H9 (cell line): ENCODE data around the gene DNAJC5. TPM values are rescaled to one million over a fixed set of nuclear protein-coding genes. Genes with fewer than 3 reads are reported as not detected.

Source experiments
- DNase-seq: peaks from one replicate; pipeline ENCODE4 v3.0.0-alpha.2; 2017
- H2AFZ ChIP-seq: one replicate; pipeline ENCODE4 v1.6.1; 2013; ENCODE audit warnings: mild to moderate bottlenecking, low read length, control low read depth, moderate library complexity
- H2AK5ac ChIP-seq: 2 replicates; pipeline ENCODE4 v1.6.1; 2013; ENCODE audit warnings: low read length, control low read depth, mixed read lengths; ENCODE audit not compliant: insufficient read length
- H2BK120ac ChIP-seq: one replicate; pipeline ENCODE4 v1.6.1; 2013; ENCODE audit warnings: low read depth, mild to moderate bottlenecking, low read length, control low read depth, inconsistent platforms; ENCODE audit not compliant: poor library complexity, severe bottlenecking
- H2BK12ac ChIP-seq: 2 replicates; pipeline ENCODE4 v1.6.1; 2013; ENCODE audit warnings: low read length, control low read depth, mixed read lengths, low read depth; ENCODE audit not compliant: insufficient read length
- H2BK15ac ChIP-seq: 2 replicates; pipeline ENCODE4 v1.6.1; 2013; ENCODE audit warnings: low read depth, low read length, control low read depth
- H2BK20ac ChIP-seq: one replicate; pipeline ENCODE4 v1.6.1; 2013; ENCODE audit warnings: low read depth, mild to moderate bottlenecking, low read length, control low read depth, inconsistent platforms; ENCODE audit not compliant: poor library complexity, severe bottlenecking
- H2BK5ac ChIP-seq: 2 replicates; pipeline ENCODE4 v1.6.1; 2013; ENCODE audit warnings: low read length, control low read depth, mixed read lengths; ENCODE audit not compliant: insufficient read length
- H3K14ac ChIP-seq: 2 replicates; pipeline ENCODE4 v1.6.1; 2013; ENCODE audit warnings: low read length, control low read depth; ENCODE audit not compliant: insufficient read depth
- H3K18ac ChIP-seq: 2 replicates; pipeline ENCODE4 v1.6.1; 2013; ENCODE audit warnings: low read depth, mild to moderate bottlenecking, mixed read lengths, low read length, control low read depth; ENCODE audit not compliant: insufficient read length
- H3K23ac ChIP-seq: 2 replicates; pipeline ENCODE4 v1.6.1; 2013; ENCODE audit warnings: low read length, control low read depth, mixed read lengths, low read depth; ENCODE audit not compliant: insufficient read length
- H3K23me2 ChIP-seq: 2 replicates; pipeline ENCODE4 v1.6.1; 2013; ENCODE audit warnings: low read depth, mild to moderate bottlenecking, mixed read lengths, low read length, control low read depth; ENCODE audit not compliant: insufficient read length, poor library complexity, severe bottlenecking
- H3K27ac ChIP-seq: 2 replicates; pipeline ENCODE4 v1.5.1; 2013; ENCODE audit warnings: low read length, control low read depth, mixed read lengths, low read depth; ENCODE audit not compliant: insufficient read length
- H3K27me3 ChIP-seq: 2 replicates; pipeline ENCODE4 v1.6.1; 2013; ENCODE audit warnings: low read length, control low read depth, inconsistent platforms; ENCODE audit not compliant: insufficient read depth
- H3K4ac ChIP-seq: 2 replicates; pipeline ENCODE4 v1.6.1; 2013; ENCODE audit warnings: low read depth, mild to moderate bottlenecking, control low read depth, inconsistent platforms, low read length, moderate library complexity
- H3K4me1 ChIP-seq: 2 replicates; pipeline ENCODE4 v1.6.1; 2013; ENCODE audit warnings: low read length, control low read depth, inconsistent platforms; ENCODE audit not compliant: insufficient read depth
- H3K4me2 ChIP-seq: 2 replicates; pipeline ENCODE4 v1.6.1; 2013; ENCODE audit warnings: low read length, control low read depth, mixed read lengths; ENCODE audit not compliant: insufficient read length, insufficient read depth
- H3K56ac ChIP-seq: 2 replicates; pipeline ENCODE4 v1.6.1; 2013; ENCODE audit warnings: low read depth, mild to moderate bottlenecking, mixed read lengths, low read length, control low read depth; ENCODE audit not compliant: insufficient read length
- H3K79me1 ChIP-seq: 2 replicates; pipeline ENCODE4 v1.6.1; 2013; ENCODE audit warnings: low read depth, mild to moderate bottlenecking, moderate library complexity, low read length, control low read depth, inconsistent platforms; ENCODE audit not compliant: insufficient read depth, poor library complexity, severe bottlenecking
- H3K79me2 ChIP-seq: 2 replicates; pipeline ENCODE4 v1.6.1; 2013; ENCODE audit warnings: low read length, control low read depth, inconsistent platforms; ENCODE audit not compliant: insufficient read depth
- H3K9ac ChIP-seq: 2 replicates; pipeline ENCODE4 v1.6.1; 2013; ENCODE audit warnings: low read length, control low read depth, mixed read lengths; ENCODE audit not compliant: insufficient read length; ENCODE audit errors: extremely low read depth
- H3K9me3 ChIP-seq: one replicate; pipeline ENCODE4 v1.6.1; 2013; ENCODE audit warnings: low read depth, low read length, inconsistent platforms; ENCODE audit not compliant: control insufficient read depth
- H3T11ph ChIP-seq: one replicate; pipeline ENCODE4 v1.6.1; 2013; ENCODE audit warnings: mild to moderate bottlenecking, low read length, control low read depth, inconsistent platforms
- H4K20me1 ChIP-seq: one replicate; pipeline ENCODE4 v1.6.1; 2013; ENCODE audit not compliant: control insufficient read depth, insufficient read length, insufficient read depth
- H4K5ac ChIP-seq: 2 replicates; pipeline ENCODE4 v1.6.1; 2013; ENCODE audit warnings: low read depth, mild to moderate bottlenecking, mixed read lengths, low read length, control low read depth; ENCODE audit not compliant: insufficient read length
- H4K8ac ChIP-seq: replicated peaks from 2 replicates; pipeline ENCODE4 v1.6.1; 2013; ENCODE audit warnings: low read length, control low read depth, mixed read lengths, low read depth; ENCODE audit not compliant: insufficient read length
- H4K91ac ChIP-seq: 2 replicates; pipeline ENCODE4 v1.6.1; 2013; ENCODE audit warnings: low read depth, mild to moderate bottlenecking, moderate library complexity, mixed read lengths, low read length, control low read depth; ENCODE audit not compliant: insufficient read length
- H3K27ac Mint-ChIP-seq, 3 experiments: 2 replicates in 2 of 3; 3 replicates in 1 of 3; pipeline ENCODE4 v1.8.0; 2020 to 2021; ENCODE audit warnings: mixed read lengths in 3 of 3, mild to moderate bottlenecking in 1 of 3, moderate library complexity in 1 of 3
- H3K27me3 Mint-ChIP-seq: 2 replicates; pipeline ENCODE4 v1.8.0; 2021; ENCODE audit warnings: low read depth, mild to moderate bottlenecking, moderate library complexity, mixed read lengths
- H3K36me3 Mint-ChIP-seq, 3 experiments: 2 replicates in 2 of 3; 3 replicates in 1 of 3; pipeline ENCODE4 v1.8.0; 2020 to 2021; ENCODE audit warnings: low read depth in 3 of 3, mixed read lengths in 3 of 3; ENCODE audit not compliant: insufficient read depth in 1 of 3
- H3K4me1 Mint-ChIP-seq, 2 experiments: 2 replicates each; pipeline ENCODE4 v1.8.0; 2020; ENCODE audit warnings: mixed read lengths in 2 of 2
- H3K4me3 Mint-ChIP-seq, 2 experiments: 2 replicates in 1 of 2; 3 replicates in 1 of 2; pipeline ENCODE4 v1.8.0; 2020 to 2021; ENCODE audit warnings: mild to moderate bottlenecking in 2 of 2, mixed read lengths in 2 of 2, moderate library complexity in 1 of 2
- H3K9me3 Mint-ChIP-seq, 2 experiments: 2 replicates in 1 of 2; 3 replicates in 1 of 2; pipeline ENCODE4 v1.8.0; 2020; ENCODE audit warnings: mild to moderate bottlenecking in 2 of 2, mixed read lengths in 2 of 2, moderate library complexity in 1 of 2
- CTCF ChIP-seq: fragments of 200-600 bp; sonication (generic); conservative IDR thresholded peaks from 3 replicates; pipeline ENCODE4 v1.8.0; 2021; ENCODE audit warnings: antibody characterized with exemption, mild to moderate bottlenecking
- WGBS: extraction: QIAGEN DNeasy Blood & Tissue Kit; methylation state at CpG from one replicate; pipeline ENCODE4 v1.1.7; 2013; ENCODE audit warnings: missing lambda C conversion rate, low lambda C conversion rate, mixed read lengths; ENCODE audit not compliant: insufficient read length; ENCODE audit errors: extremely low coverage; 5-methylcytosine and 5-hydroxymethylcytosine counted together
- total RNA-seq: library from RNA; stranded (reverse); gene quantifications from 2 replicates; pipeline ENCODE4 v1.2.1, GENCODE V29; 2021

Gene DNAJC5
- total RNA-seq, 1 experiment from 2014 or later: 43.0 TPM

- Mint-ChIP-seq H3K36me3 (peaks cover 0 to 5% (median 2%) of the 10 kb centered on the region in 3 experiments; a peak in 4 of 7 replicates), H3K4me3 (no peak overlapping the region), H3K4me1 (peaks cover 12 to 15% of the 10 kb centered on the region in 2 experiments), H3K27ac (no peak overlapping the region), H3K27me3 (no peaks in the 10 kb centered on the region), H3K9me3 (no peaks in the 10 kb centered on the region)
- H3T11ph ChIP-seq: no peak overlapping the region
- no peak for DNase-seq
- H2BK20ac ChIP-seq: no peak overlapping the region
- H4K20me1 ChIP-seq: no peaks in the 10 kb centered on the region
- H3K4ac ChIP-seq: no peak overlapping the region
- no peak overlapping the region for H3K9ac ChIP-seq
- H3K9me3 ChIP-seq: no peaks in the 10 kb centered on the region
- H3K23ac ChIP-seq: no peak overlapping the region
- H4K8ac ChIP-seq: no peak overlapping the region
- H3K79me2 ChIP-seq: peaks cover 13% of the 10 kb centered on the region; the same call in 1 of the 2 replicates
- no peak overlapping the region for H2BK12ac ChIP-seq
- no peak overlapping the region for H3K56ac ChIP-seq
- peaks cover 4% of the 10 kb centered on the region for H3K79me1 ChIP-seq
- no peak overlapping the region for H3K27ac ChIP-seq
- no peak overlapping the region for H3K4me2 ChIP-seq
- WGBS: no CpG with 5 or more reads among the region's 3 CpGs
- no peak for TF ChIP-seq CTCF
- no peak overlapping the region for H2BK120ac ChIP-seq
- 0 out of 2 replicates have a peak, but pooled peaks cover 2% of the 10 kb centered on the region for H3K4me1 ChIP-seq
- H4K91ac ChIP-seq: no peak overlapping the region
- H3K23me2 ChIP-seq: no peaks in the 10 kb centered on the region
- H2AFZ ChIP-seq: no peak overlapping the region
- H4K5ac ChIP-seq: no peak overlapping the region
- H3K27me3 ChIP-seq: no peaks in the 10 kb centered on the region
- H3K18ac ChIP-seq: no peak overlapping the region
- H3K14ac ChIP-seq: no peak overlapping the region
- H2BK5ac ChIP-seq: no peak overlapping the region
- H2BK15ac ChIP-seq: no peak overlapping the region
- no peak overlapping the region for H2AK5ac ChIP-seq
Measured at GRCh38 chr20:63900413-63900812, 5.5 kb downstream of the DNAJC5 start.
